ENCODE measurements around the gene RHPN2. TPM values are rescaled to one million over a fixed set of nuclear protein-coding genes. Genes with fewer than 3 reads are reported as not detected.

RHPN2 gene
- total and polyA plus RNA-seq, 2 of the 13 experiments (the other 11 are each of a cell fraction or from before 2014, with no cell fraction given), result 20.3 to 48.0 TPM

DNA sequence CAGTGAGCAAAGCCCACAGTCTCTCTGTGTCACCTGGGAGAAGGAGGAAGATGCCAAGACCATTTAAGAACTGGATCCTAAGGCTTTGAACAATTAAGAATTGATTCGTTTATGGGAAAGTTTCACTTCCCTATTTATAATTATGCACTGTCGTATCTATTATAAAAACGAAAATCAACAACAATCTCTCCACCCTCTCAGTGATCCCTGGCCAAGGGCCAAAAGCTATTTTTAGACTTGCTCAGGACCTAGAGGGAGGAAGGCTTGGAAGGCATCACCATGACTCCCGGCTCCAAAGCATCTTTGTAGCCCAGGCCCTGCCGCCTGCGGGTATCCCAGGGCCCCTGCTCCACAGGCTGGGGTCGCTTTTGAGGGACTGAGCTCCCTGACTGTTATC, 1.3 kb downstream of the RHPN2 start:
- H3K4me2 ChIP-seq (ENCODE audit: low read depth, low read length), result peak overlapping the region; percentile 91
- H3K4me1 ChIP-seq (ENCODE audit: insufficient read depth, low read length), result peaks cover 59% of the 10 kb centered on the region

More for the DNA sequence above, 1.3 kb downstream of the RHPN2 start:
- peak overlapping the region; percentile 82 to 96 (median 96) for H3K4me3 ChIP-seq (replicated peaks in 1 of 3; ENCODE audit: insufficient read depth in 1 of 3, low read depth in 2 of 3, low read length in 3 of 3)
- ChIA-PET POLR2A (interaction anchor here (1.1 to 4.5 kb wide), 2 partner anchors 12 to 22 kb away, joined by 3 to 28 read pairs; no protein-coding TSS in a partner anchor), CTCF (ENCODE audit: low intra/inter-chr PET ratio, low total read pairs) (no interaction called here)
- DNase-seq (ENCODE audit: low spot score), result no peak
- H3K9me3 ChIP-seq (ENCODE audit: low read length), result no peaks in the 10 kb centered on the region
- H3K79me2 ChIP-seq (ENCODE audit: insufficient read depth, low read length), result peaks cover 54% of the 10 kb centered on the region
- in situ Hi-C loops (cut with HindIII; ENCODE audit: extremely low pct_ligation_motif_present, low pct_unique_long_range_greater_than_20kb) (no loop called here), intact Hi-C loops (cut with micrococcal nuclease; ENCODE audit: unreplicated experiment) (loop anchor here (10.0 kb wide), 1 partner anchor 89 kb away; the partner anchor contains the start of genes CEP89 and FAAP24)
- peak overlapping the region; percentile 88 for H3K9ac ChIP-seq (ENCODE audit: insufficient read depth, low read depth, low read length)
- peaks cover 0 to 2% of the 10 kb centered on the region in 2 experiments; a peak in 2 of 5 replicates for H3K36me3 ChIP-seq (replicated peaks in 1 of 2; ENCODE audit: control insufficient read depth in 1 of 2, insufficient read depth in 2 of 2, low read length in 2 of 2)
- WGBS (ENCODE audit: low lambda C conversion rate), result 1% methylated on average over 7 of the region's 7 CpGs
- no peaks in the 10 kb centered on the region for H3K27me3 ChIP-seq (ENCODE audit: control insufficient read depth in 1 of 2, insufficient read depth in 2 of 2, low read length in 2 of 2)
- no peak overlapping the region for H2AFZ ChIP-seq (ENCODE audit: low read length)
- TF ChIP-seq ZNF574 (CRISPR knock-in tag; IDR thresholded peaks at IDR 0.05) (no peak), ASH2L (IDR thresholded peaks at IDR 0.05; ENCODE audit: insufficient read length, low read depth, low read length) (peak; percentile 2)
- BruUV-seq (replicated peaks), result no TSS peak
- H3K27ac ChIP-seq (ENCODE audit: extremely low read length, insufficient read depth, low read length), result no peak overlapping the region
- H4K20me1 ChIP-seq (ENCODE audit: insufficient read depth, low read length), result peaks cover 39% of the 10 kb centered on the region
- no peak for ATAC-seq
- FAIRE-seq, result no peak

All from HepG2 (cell line).